Fibroblast of skin of left biceps (primary cell): ENCODE measurements around the gene CCDC152.
"Not testable (repeated sequence)": the region's sequence is repeated elsewhere in the genome, so short reads cannot be mapped to it uniquely, and the experiment has no call there.

Experiments
- DNase-seq, 2 experiments: peaks; one replicate each; pipeline ENCODE4 v3.0.0-alpha.2; 2013; ENCODE audit warnings: low read depth in 2 of 2

CCDC152 gene

GRCh38 chr5:42812620-42813019 lies 56.0 kb downstream of the CCDC152 start:
- no peak for DNase-seq

GRCh38 chr5:42813533-42813932 lies 56.9 kb downstream of the CCDC152 start:
- DNase-seq, result no peak

- not testable (repeated sequence) for DNase-seq
Measured at GRCh38 chr5:42816546-42816945, 59.9 kb downstream of the CCDC152 start.

- DNase-seq, result no peak
Measured at GRCh38 chr5:42819745-42820144, 63.1 kb downstream of the CCDC152 start.

GRCh38 chr5:42822548-42822947 lies 65.9 kb downstream of the CCDC152 start:
- no peak for DNase-seq

- DNase-seq, result no peak
Measured at GRCh38 chr5:42824347-42824976, 67.8 kb downstream of the CCDC152 start.

GRCh38 chr5:42825422-42826148 lies 69.0 kb downstream of the CCDC152 start:
- no peak for DNase-seq

- no peak for DNase-seq
Measured at GRCh38 chr5:42826757-42827515, 70.3 kb downstream of the CCDC152 start.

GRCh38 chr5:42828671-42829070 lies 72.1 kb downstream of the CCDC152 start:
- DNase-seq, result no peak

GRCh38 chr5:42830924-42831323 lies 74.3 kb downstream of the CCDC152 start:
- no peak for DNase-seq

- no peak for DNase-seq
Measured at GRCh38 chr5:42832060-42832459, 75.4 kb downstream of the CCDC152 start.

GRCh38 chr5:42836070-42836769 lies 79.6 kb downstream of the CCDC152 start:
- DNase-seq, result no peak

GRCh38 chr5:42837601-42838000 lies 81.0 kb downstream of the CCDC152 start:
- DNase-seq, result no peak

GRCh38 chr5:42839196-42839595 lies 82.6 kb downstream of the CCDC152 start:
- no peak for DNase-seq

- peak; percentile 87 to 88 for DNase-seq
Measured at GRCh38 chr5:42840269-42840668, 83.7 kb downstream of the CCDC152 start.

GRCh38 chr5:42840842-42841567 lies 84.4 kb downstream of the CCDC152 start:
- no peak for DNase-seq

GRCh38 chr5:42842921-42843641 lies 86.5 kb downstream of the CCDC152 start:
- no peak for DNase-seq

- no peak for DNase-seq
Measured at GRCh38 chr5:42843675-42844292, 87.2 kb downstream of the CCDC152 start.

- not testable (repeated sequence) for DNase-seq
Measured at GRCh38 chr5:42844408-42844807, 87.8 kb downstream of the CCDC152 start.

- DNase-seq, result no peak
Measured at GRCh38 chr5:42848545-42848944, 91.9 kb downstream of the CCDC152 start.
